PC-3 (cell line): ENCODE data around the gene SPRED2. TPM values are rescaled to one million over a fixed set of nuclear protein-coding genes. Genes with fewer than 3 reads are reported as not detected.
A peak's percentile ranks its signal among the peaks of the same experiment; 100 is the strongest.

Experiments used
- ATAC-seq: fragments of 200-7000 bp; cut with Tn5 transposase; 2 replicates; pipeline ENCODE4 v1.9.1; 2020; ENCODE audit warnings: mild to moderate bottlenecking, moderate library complexity
- BruUV-seq: library from RNA; stranded (reverse); fragments of 400-500 nt; replicated peaks from 2 replicates; lab custom pipeline; 2021; lab: Mats Ljungman, UMichigan
- CTCF ChIA-PET: fragments of 300-600 bp; sonication (Branson Sonifier 250); formaldehyde crosslinking; loops from one replicate; lab custom pipeline; 2022; ENCODE audit warnings: antibody characterized with exemption; lab: Charles Lee
- POLR2A ChIA-PET: fragments of 300-600 bp; sonication (Branson Sonifier 250); formaldehyde crosslinking; loops from one replicate; lab custom pipeline; 2022; ENCODE audit warnings: antibody characterized with exemption; ENCODE audit not compliant: unreplicated experiment; lab: Charles Lee
- DNase-seq: peaks from one replicate; pipeline ENCODE4 v3.0.0-alpha.2; 2015
- H2AFZ ChIP-seq: fragments of 300-600 bp; sonication (generic); 2 replicates; pipeline ENCODE4 v1.6.0; 2016; ENCODE audit warnings: antibody characterized with exemption, low read length
- H3F3A ChIP-seq: fragments of 300-600 bp; sonication (generic); one replicate; pipeline ENCODE4 v1.6.0; 2017; ENCODE audit warnings: antibody characterized with exemption, low read length, control low read depth, mild to moderate bottlenecking; ENCODE audit not compliant: unreplicated experiment
- H3K27ac ChIP-seq: fragments of 300-600 bp; sonication (generic); 2 replicates; pipeline ENCODE4 v1.5.1; 2016; ENCODE audit warnings: mild to moderate bottlenecking, low read length
- H3K27me3 ChIP-seq: fragments of 300-600 bp; sonication (generic); 2 replicates; pipeline ENCODE4 v1.6.1; 2016; ENCODE audit warnings: low read length, mixed read lengths
- H3K36me3 ChIP-seq: fragments of 300-600 bp; sonication (generic); 2 replicates; pipeline ENCODE4 v1.6.1; 2016; ENCODE audit warnings: low read depth, mixed run types, low read length, mixed read lengths
- H3K4me1 ChIP-seq: fragments of 300-600 bp; sonication (generic); 2 replicates; pipeline ENCODE4 v1.5.1; 2016; ENCODE audit warnings: low read length; ENCODE audit not compliant: insufficient read depth
- H3K4me2 ChIP-seq: fragments of 300-600 bp; sonication (generic); 2 replicates; pipeline ENCODE4 v1.6.0; 2016; ENCODE audit warnings: low read length
- H3K4me3 ChIP-seq: fragments of 300-600 bp; sonication (generic); 2 replicates; pipeline ENCODE4 v1.5.1; 2016; ENCODE audit warnings: mild to moderate bottlenecking, low read length, mixed read lengths
- H3K79me2 ChIP-seq: fragments of 300-600 bp; sonication (generic); 2 replicates; pipeline ENCODE4 v1.6.1; 2017; ENCODE audit warnings: low read length, mixed read lengths
- H3K9ac ChIP-seq: fragments of 300-600 bp; sonication (generic); 2 replicates; pipeline ENCODE4 v1.6.0; 2016; ENCODE audit warnings: mild to moderate bottlenecking, low read length
- H3K9me2 ChIP-seq: fragments of 300-600 bp; sonication (generic); replicated peaks from 2 replicates; pipeline ENCODE4 v1.6.1; 2016; ENCODE audit warnings: mixed run types, low read length, mixed read lengths
- H3K9me3 ChIP-seq: fragments of 300-600 bp; sonication (generic); 2 replicates; pipeline ENCODE4 v1.6.1; 2016; ENCODE audit warnings: low read length, mixed read lengths
- H4K20me1 ChIP-seq: fragments of 300-600 bp; sonication (generic); 2 replicates; pipeline ENCODE4 v1.6.1; 2016; ENCODE audit warnings: low read length, mixed read lengths
- CTCF ChIP-seq: fragments of 300-600 bp; sonication (generic); conservative IDR thresholded peaks from 2 replicates; pipeline ENCODE4 v1.5.1; 2017; ENCODE audit warnings: antibody characterized with exemption, low read depth, mild to moderate bottlenecking, low read length
- EZH2 ChIP-seq: fragments of 300-600 bp; sonication (generic); IDR thresholded peaks from one replicate; pipeline ENCODE4 v1.6.1; 2017; ENCODE audit warnings: antibody characterized with exemption, mild to moderate bottlenecking, low read length; ENCODE audit not compliant: unreplicated experiment
- EZH2phosphoT487 ChIP-seq: fragments of 300-600 bp; sonication (generic); IDR thresholded peaks from 2 replicates; pipeline ENCODE4 v1.6.1; 2018; ENCODE audit warnings: mild to moderate bottlenecking, antibody characterized with exemption, low read length, borderline replicate concordance
- intact Hi-C: fragments of 100-400 bp; cut with micrococcal nuclease; formaldehyde crosslinking; loops from 2 replicates; pipeline ENCODE4 v1.9.0; 2023
- total RNA-seq: library from RNA; depleted of rRNA; stranded (reverse); fragments of >200 nt; gene quantifications from 2 replicates; pipeline ENCODE4 v1.2.3, GENCODE V29; 2014

Gene SPRED2
- total RNA-seq, 1 experiment from 2014 or later = 16.2 TPM

- no peaks in the 10 kb centered on the region for H3K9me2 ChIP-seq
- ATAC-seq = 0 out of 2 replicates have a peak, but pooled peaks have one; percentile 11
- POLR2A ChIA-PET = interaction anchor here (0.6 kb wide), 1 partner anchor 9 kb away, joined by 13 read pairs; no protein-coding TSS in a partner anchor
- H3K4me3 ChIP-seq = no peak overlapping the region
- CTCF ChIA-PET = no interaction called here
- H2AFZ ChIP-seq = no peak overlapping the region
- no peak overlapping the region for H3K9ac ChIP-seq
- H3K4me2 ChIP-seq = no peak overlapping the region
- H3F3A ChIP-seq = no peaks in the 10 kb centered on the region
- no peak overlapping the region for H3K27ac ChIP-seq
- TF ChIP-seq EZH2 (no peak), CTCF (no peak), EZH2phosphoT487 (no peak)
- H3K4me1 ChIP-seq = peaks cover 17% of the 10 kb centered on the region
- no peaks in the 10 kb centered on the region for H3K36me3 ChIP-seq
- intact Hi-C loops = no loop called here
- H3K27me3 ChIP-seq = no peaks in the 10 kb centered on the region
- H4K20me1 ChIP-seq = peaks cover 24% of the 10 kb centered on the region
- H3K79me2 ChIP-seq = peaks cover 96% of the 10 kb centered on the region
- no TSS peak for BruUV-seq
- no peaks in the 10 kb centered on the region for H3K9me3 ChIP-seq
- DNase-seq = no peak
These were observed 30.1 kb downstream of the SPRED2 start for GRCh38 chr2:65402323-65402722.

- Histone ChIP-seq H3K4me2 (peak overlapping the region; percentile 82), H4K20me1 (0 out of 2 replicates have a peak, but pooled peaks cover 8% of the 10 kb centered on the region), H3K27me3 (no peaks in the 10 kb centered on the region), H3K9me2 (no peaks in the 10 kb centered on the region), H3K4me1 (peaks cover 39% of the 10 kb centered on the region), H3K79me2 (peaks cover 95% of the 10 kb centered on the region), H3K36me3 (no peaks in the 10 kb centered on the region), H3K27ac (peak overlapping the region; percentile 94), H3F3A (no peaks in the 10 kb centered on the region), H3K9me3 (no peaks in the 10 kb centered on the region), H3K4me3 (peak overlapping the region; percentile 58), H2AFZ (no peak overlapping the region), H3K9ac (peak overlapping the region; percentile 65)
- peak; percentile 55 for DNase-seq
- TF ChIP-seq EZH2phosphoT487 = no peak
- TF ChIP-seq EZH2 = no peak
- TF ChIP-seq CTCF = no peak
- peak; percentile 50 for ATAC-seq
- POLR2A ChIA-PET = interaction anchor here (0.5 to 0.6 kb wide), 3 partner anchors 33 to 1652 kb away, joined by 4 to 6 read pairs (median 5); no protein-coding TSS in a partner anchor
- intact Hi-C loops = loop anchor here (2.0 kb wide), 2 partner anchors 14 kb away; no protein-coding TSS in a partner anchor
- no TSS peak for BruUV-seq
- CTCF ChIA-PET = interaction anchor here (0.9 kb wide), 1 partner anchor 33 kb away, joined by 12 read pairs; no protein-coding TSS in a partner anchor
These were observed 35.3 kb downstream of the SPRED2 start for GRCh38 chr2:65397122-65397521.
